ENCODE data around the gene GNPTG. TPM values are rescaled to one million over a fixed set of nuclear protein-coding genes. Genes with fewer than 3 reads are reported as not detected.

The GNPTG gene
- total RNA-seq, 1 experiment from 2014 or later: 40.6 TPM

DNA sequence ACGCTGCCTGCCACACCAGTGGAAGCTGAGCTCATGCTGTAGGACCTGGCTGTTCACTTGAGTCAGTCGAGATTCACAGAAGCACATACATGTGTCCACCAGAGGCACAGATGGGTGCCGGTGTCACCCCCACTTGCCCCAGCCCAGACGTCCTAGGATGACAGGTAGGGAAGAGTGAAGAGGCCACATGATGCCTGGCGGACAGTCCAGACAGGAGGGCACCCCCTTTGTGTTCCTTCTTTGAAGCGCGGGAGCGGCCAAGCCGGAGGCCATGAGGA is 33.5 kb upstream of the GNPTG start:
- H4K20me1 ChIP-seq (ENCODE audit: insufficient read depth): peaks cover 57% of the 10 kb centered on the region
- TF ChIP-seq CTCF (conservative IDR thresholded peaks at IDR 0.05): no peak
- TF ChIP-seq EZH2 (IDR thresholded peaks at IDR 0.05; ENCODE audit: low read depth): no peak
- no peak overlapping the region for H2AFZ ChIP-seq
- DNase-seq: no peak
- H3K4me3 ChIP-seq: no peak overlapping the region
- H3K4me2 ChIP-seq: no peak overlapping the region
- peaks cover 39% of the 10 kb centered on the region for H3K79me2 ChIP-seq (ENCODE audit: low read depth)
- H3K9me3 ChIP-seq (ENCODE audit: insufficient read depth, low read depth): no peaks in the 10 kb centered on the region
- CTCF ChIA-PET: no interaction called here
- BruUV-seq (replicated peaks): no TSS peak
- no peaks in the 10 kb centered on the region for H3K27me3 ChIP-seq (ENCODE audit: insufficient read depth, low read depth)
- H3K27ac ChIP-seq: no peak overlapping the region
- no peaks in the 10 kb centered on the region for H3K9me2 ChIP-seq (ENCODE audit: insufficient read depth)
- no peaks in the 10 kb centered on the region for H3K4me1 ChIP-seq (replicated peaks; ENCODE audit: insufficient read depth)
- peaks cover 33% of the 10 kb centered on the region for H3K36me3 ChIP-seq (ENCODE audit: low read depth)
- POLR2A ChIA-PET (ENCODE audit: unreplicated experiment): no interaction called here
- intact Hi-C loops (cut with micrococcal nuclease; ENCODE audit: unreplicated experiment): no loop called here
- H3F3A ChIP-seq (ENCODE audit: insufficient read depth, low read depth): no peaks in the 10 kb centered on the region

DNA sequence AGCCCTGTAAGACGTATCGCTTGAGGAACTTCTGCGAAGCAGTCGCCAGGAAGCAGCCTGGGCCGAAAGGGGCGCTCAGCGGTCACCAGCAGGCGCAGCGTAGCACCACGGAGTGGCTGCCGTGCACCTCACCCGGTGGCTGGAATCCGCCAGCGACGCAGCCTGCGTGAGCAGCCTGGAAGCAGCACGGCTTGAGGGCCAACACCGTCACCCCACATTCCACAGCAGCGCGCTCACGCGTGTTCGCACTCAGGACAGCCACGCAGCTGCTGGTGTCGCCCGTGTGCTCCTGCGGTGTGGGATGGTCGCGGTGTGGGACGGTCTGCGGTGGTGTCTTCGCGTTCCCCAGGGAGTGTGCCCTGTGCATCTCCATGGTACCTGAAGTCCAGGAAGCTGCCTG is 32.7 kb upstream of the GNPTG start:
- no peaks in the 10 kb centered on the region for H3K9me3 ChIP-seq (ENCODE audit: insufficient read depth, low read depth)
- peaks cover 31% of the 10 kb centered on the region for H3K79me2 ChIP-seq (ENCODE audit: low read depth)
- TF ChIP-seq CTCF (conservative IDR thresholded peaks at IDR 0.05): no peak
- TF ChIP-seq EZH2 (IDR thresholded peaks at IDR 0.05; ENCODE audit: low read depth): no peak
- peaks cover 52% of the 10 kb centered on the region for H4K20me1 ChIP-seq (ENCODE audit: insufficient read depth)
- no TSS peak for BruUV-seq (replicated peaks)
- DNase-seq: no peak
- peaks cover 33% of the 10 kb centered on the region for H3K36me3 ChIP-seq (ENCODE audit: low read depth)
- H3F3A ChIP-seq (ENCODE audit: insufficient read depth, low read depth): no peaks in the 10 kb centered on the region
- POLR2A ChIA-PET (ENCODE audit: unreplicated experiment): no interaction called here
- no peak overlapping the region for H3K27ac ChIP-seq
- H3K4me2 ChIP-seq: no peak overlapping the region
- H3K4me1 ChIP-seq (replicated peaks; ENCODE audit: insufficient read depth): no peaks in the 10 kb centered on the region
- CTCF ChIA-PET: no interaction called here
- intact Hi-C loops (cut with micrococcal nuclease; ENCODE audit: unreplicated experiment): no loop called here
- H3K9me2 ChIP-seq (ENCODE audit: insufficient read depth): no peaks in the 10 kb centered on the region
- H3K4me3 ChIP-seq: no peak overlapping the region
- no peak overlapping the region for H2AFZ ChIP-seq
- no peaks in the 10 kb centered on the region for H3K27me3 ChIP-seq (ENCODE audit: insufficient read depth, low read depth)

DNA sequence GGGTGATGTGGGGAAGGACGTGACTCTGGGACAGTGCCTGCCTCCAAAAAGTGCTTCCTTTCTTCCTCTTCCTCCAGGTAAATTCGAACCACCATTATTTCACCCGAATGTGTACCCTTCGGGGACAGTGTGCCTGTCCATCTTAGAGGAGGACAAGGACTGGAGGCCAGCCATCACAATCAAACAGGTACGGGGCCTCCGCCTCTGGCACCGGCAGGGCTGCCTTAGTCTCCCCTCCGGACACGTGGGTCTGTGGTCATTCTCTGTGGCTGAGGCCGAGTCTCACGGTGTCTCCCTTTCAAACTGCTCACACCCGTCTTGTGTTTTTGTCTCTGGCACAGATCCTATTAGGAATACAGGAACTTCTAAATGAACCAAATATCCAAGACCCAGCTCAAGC is 31.6 kb upstream of the GNPTG start:
- ChIA-PET CTCF (no interaction called here), POLR2A (ENCODE audit: unreplicated experiment) (no interaction called here)
- Histone ChIP-seq H3F3A (ENCODE audit: insufficient read depth, low read depth) (no peaks in the 10 kb centered on the region), H3K79me2 (ENCODE audit: low read depth) (peaks cover 20% of the 10 kb centered on the region), H3K36me3 (ENCODE audit: low read depth) (peaks cover 32% of the 10 kb centered on the region), H3K4me1 (replicated peaks; ENCODE audit: insufficient read depth) (no peaks in the 10 kb centered on the region), H3K27ac (no peak overlapping the region), H2AFZ (no peak overlapping the region), H3K9me2 (ENCODE audit: insufficient read depth) (no peaks in the 10 kb centered on the region), H3K27me3 (ENCODE audit: insufficient read depth, low read depth) (no peaks in the 10 kb centered on the region), H3K4me3 (no peak overlapping the region), H3K9me3 (ENCODE audit: insufficient read depth, low read depth) (no peaks in the 10 kb centered on the region), H4K20me1 (ENCODE audit: insufficient read depth) (peaks cover 42% of the 10 kb centered on the region), H3K4me2 (no peak overlapping the region)
- BruUV-seq (replicated peaks): no TSS peak
- TF ChIP-seq EZH2 (IDR thresholded peaks at IDR 0.05; ENCODE audit: low read depth) (no peak), CTCF (conservative IDR thresholded peaks at IDR 0.05) (no peak)
- no peak for DNase-seq
- intact Hi-C loops (cut with micrococcal nuclease; ENCODE audit: unreplicated experiment): no loop called here
